ENCODE measurements around the gene MAGI3. TPM values are rescaled to one million over a fixed set of nuclear protein-coding genes. Genes with fewer than 3 reads are reported as not detected.

Gene MAGI3
- total RNA-seq, 2 experiments from 2014 or later, result 4.7 to 7.8 TPM

DNA sequence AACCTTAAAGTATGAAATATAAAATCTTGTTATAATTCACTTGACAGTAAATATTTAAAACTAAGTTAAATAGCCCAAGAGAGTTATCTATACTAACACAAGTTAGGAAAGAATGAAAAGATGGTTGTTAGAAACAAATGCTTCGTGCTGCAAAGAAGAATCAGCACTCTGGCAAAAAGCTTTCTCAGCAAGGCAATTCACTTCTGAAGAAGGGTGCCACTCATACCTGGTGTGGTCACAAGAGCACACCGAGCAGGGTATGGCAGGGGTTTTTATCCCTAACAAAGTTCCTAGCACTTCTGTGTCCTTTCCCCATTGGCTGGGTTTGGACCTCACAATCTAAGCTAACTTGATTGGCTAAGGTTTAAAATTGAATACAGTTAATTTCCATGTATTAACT is 121.0 kb downstream of the MAGI3 start:
- intact Hi-C loops (cut with micrococcal nuclease; ENCODE audit: unreplicated experiment), result no loop called here
- ChIA-PET POLR2A (no interaction called here), CTCF (ENCODE audit: unreplicated experiment) (no interaction called here)
- Histone ChIP-seq H2AFZ (ENCODE audit: low read length) (no peak overlapping the region), H3K36me3 (ENCODE audit: insufficient read depth, low read length) (no peaks in the 10 kb centered on the region), H3K27ac (ENCODE audit: low read depth, low read length, poor library complexity, severe bottlenecking) (no peak overlapping the region), H3K79me2 (ENCODE audit: insufficient read depth, low read depth, low read length) (no peaks in the 10 kb centered on the region), H4K20me1 (ENCODE audit: insufficient read depth, low read length) (no peaks in the 10 kb centered on the region), H3K4me1 (ENCODE audit: insufficient read depth, low read length, poor library complexity, severe bottlenecking) (no peaks in the 10 kb centered on the region), H3K4me2 (ENCODE audit: low read length) (no peak overlapping the region), H3K9me2 (ENCODE audit: insufficient read depth, low read length) (no peaks in the 10 kb centered on the region), H3K9me3 (ENCODE audit: low read length) (peaks cover 12% of the 10 kb centered on the region; the same call in 1 of the 2 replicates), H3K4me3 (ENCODE audit: low read depth, low read length, poor library complexity, severe bottlenecking) (no peak overlapping the region)
- TF ChIP-seq, protein P1, sequence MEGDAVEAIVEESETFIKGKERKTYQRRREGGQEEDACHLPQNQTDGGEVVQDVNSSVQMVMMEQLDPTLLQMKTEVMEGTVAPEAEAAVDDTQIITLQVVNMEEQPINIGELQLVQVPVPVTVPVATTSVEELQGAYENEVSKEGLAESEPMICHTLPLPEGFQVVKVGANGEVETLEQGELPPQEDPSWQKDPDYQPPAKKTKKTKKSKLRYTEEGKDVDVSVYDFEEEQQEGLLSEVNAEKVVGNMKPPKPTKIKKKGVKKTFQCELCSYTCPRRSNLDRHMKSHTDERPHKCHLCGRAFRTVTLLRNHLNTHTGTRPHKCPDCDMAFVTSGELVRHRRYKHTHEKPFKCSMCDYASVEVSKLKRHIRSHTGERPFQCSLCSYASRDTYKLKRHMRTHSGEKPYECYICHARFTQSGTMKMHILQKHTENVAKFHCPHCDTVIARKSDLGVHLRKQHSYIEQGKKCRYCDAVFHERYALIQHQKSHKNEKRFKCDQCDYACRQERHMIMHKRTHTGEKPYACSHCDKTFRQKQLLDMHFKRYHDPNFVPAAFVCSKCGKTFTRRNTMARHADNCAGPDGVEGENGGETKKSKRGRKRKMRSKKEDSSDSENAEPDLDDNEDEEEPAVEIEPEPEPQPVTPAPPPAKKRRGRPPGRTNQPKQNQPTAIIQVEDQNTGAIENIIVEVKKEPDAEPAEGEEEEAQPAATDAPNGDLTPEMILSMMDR (conservative IDR thresholded peaks at IDR 0.05; ENCODE audit: low read length), result no peak
- no peak for TF ChIP-seq EZH2phosphoT487 (IDR thresholded peaks at IDR 0.05; ENCODE audit: borderline replicate concordance, low read depth, low read length)
- BruUV-seq (replicated peaks), result no TSS peak
- no peak for DNase-seq (ENCODE audit: low spot score)

DNA sequence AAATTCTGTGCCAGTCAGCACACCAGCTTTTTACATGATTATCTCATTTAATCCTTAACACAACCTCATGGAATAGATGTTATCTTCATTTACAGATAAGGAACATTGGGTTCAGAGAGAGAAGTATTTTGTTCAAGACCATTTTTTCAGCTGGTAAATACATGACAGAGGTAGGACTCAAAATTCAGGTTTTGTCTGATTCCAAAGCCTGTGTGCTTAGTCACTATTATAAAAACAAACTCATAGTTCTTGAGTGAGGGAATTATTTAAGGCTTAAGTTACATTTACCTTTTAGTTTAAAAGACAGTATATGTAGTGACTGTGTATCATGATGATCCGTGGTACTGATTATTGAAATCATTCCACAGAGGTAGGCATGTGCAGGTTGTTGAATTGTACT is 125.2 kb downstream of the MAGI3 start:
- TF ChIP-seq, protein P1 (conservative IDR thresholded peaks at IDR 0.05; ENCODE audit: low read length), result no peak
- no peak for TF ChIP-seq EZH2phosphoT487 (IDR thresholded peaks at IDR 0.05; ENCODE audit: borderline replicate concordance, low read depth, low read length)

DNA sequence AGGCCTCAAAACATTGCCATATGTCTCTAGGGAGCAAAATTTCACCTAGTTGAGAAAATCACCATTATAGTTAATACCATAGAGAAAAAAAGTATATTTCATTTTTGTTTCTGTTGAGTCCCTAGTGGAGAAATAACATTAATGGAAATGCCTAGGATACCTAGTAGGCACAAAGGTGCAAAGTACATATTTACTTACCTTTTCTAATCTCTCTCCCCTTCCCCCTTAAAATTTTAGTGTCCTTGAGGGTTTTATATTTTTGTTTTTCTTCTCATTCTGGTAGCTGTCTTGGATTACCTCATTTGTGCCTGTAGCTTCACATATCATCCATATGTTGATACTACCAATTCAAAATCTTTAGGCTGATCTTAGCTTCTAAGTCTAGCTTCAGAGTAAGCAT is 127.0 kb downstream of the MAGI3 start:
- CTCF ChIA-PET (ENCODE audit: unreplicated experiment), result no interaction called here
- Histone ChIP-seq H3K9me3 (ENCODE audit: low read length) (no peaks in the 10 kb centered on the region), H3K4me3 (ENCODE audit: low read depth, low read length, poor library complexity, severe bottlenecking) (no peak overlapping the region), H3K36me3 (ENCODE audit: insufficient read depth, low read length) (no peaks in the 10 kb centered on the region), H4K20me1 (ENCODE audit: insufficient read depth, low read length) (no peaks in the 10 kb centered on the region), H3K27ac (ENCODE audit: low read depth, low read length, poor library complexity, severe bottlenecking) (no peak overlapping the region), H3K4me2 (ENCODE audit: low read length) (no peak overlapping the region), H3K9me2 (ENCODE audit: insufficient read depth, low read length) (no peaks in the 10 kb centered on the region), H3K79me2 (ENCODE audit: insufficient read depth, low read depth, low read length) (no peaks in the 10 kb centered on the region), H3K4me1 (ENCODE audit: insufficient read depth, low read length, poor library complexity, severe bottlenecking) (no peaks in the 10 kb centered on the region), H2AFZ (ENCODE audit: low read length) (no peak overlapping the region)
- intact Hi-C loops (cut with micrococcal nuclease; ENCODE audit: unreplicated experiment), result no loop called here
- no TSS peak for BruUV-seq (replicated peaks)
- DNase-seq (ENCODE audit: low spot score), result no peak
- TF ChIP-seq, protein P1 (conservative IDR thresholded peaks at IDR 0.05; ENCODE audit: low read length), result no peak
- no peak for TF ChIP-seq EZH2phosphoT487 (IDR thresholded peaks at IDR 0.05; ENCODE audit: borderline replicate concordance, low read depth, low read length)
- POLR2A ChIA-PET, result no interaction called here

More for the DNA sequence above, 125.2 kb downstream of the MAGI3 start:
- Histone ChIP-seq H3K4me3 (ENCODE audit: low read depth, low read length, poor library complexity, severe bottlenecking) (no peak overlapping the region), H3K9me3 (ENCODE audit: low read length) (peaks cover 12% of the 10 kb centered on the region; the same call in 1 of the 2 replicates), H3K79me2 (ENCODE audit: insufficient read depth, low read depth, low read length) (no peaks in the 10 kb centered on the region), H3K27ac (ENCODE audit: low read depth, low read length, poor library complexity, severe bottlenecking) (no peak overlapping the region), H3K9me2 (ENCODE audit: insufficient read depth, low read length) (no peaks in the 10 kb centered on the region), H3K36me3 (ENCODE audit: insufficient read depth, low read length) (no peaks in the 10 kb centered on the region), H3K4me1 (ENCODE audit: insufficient read depth, low read length, poor library complexity, severe bottlenecking) (no peaks in the 10 kb centered on the region), H2AFZ (ENCODE audit: low read length) (no peak overlapping the region), H4K20me1 (ENCODE audit: insufficient read depth, low read length) (no peaks in the 10 kb centered on the region), H3K4me2 (ENCODE audit: low read length) (no peak overlapping the region)
- DNase-seq (ENCODE audit: low spot score), result no peak
- ChIA-PET POLR2A (interaction anchor here (0.6 to 0.8 kb wide), 2 partner anchors 21 to 286 kb away, joined by 3 to 5 read pairs; no protein-coding TSS in a partner anchor), CTCF (ENCODE audit: unreplicated experiment) (no interaction called here)
- intact Hi-C loops (cut with micrococcal nuclease; ENCODE audit: unreplicated experiment), result no loop called here
- BruUV-seq (replicated peaks), result no TSS peak

Measured in OCI-LY7 (cell line).